ENCODE results near the gene IER5.

DNA sequence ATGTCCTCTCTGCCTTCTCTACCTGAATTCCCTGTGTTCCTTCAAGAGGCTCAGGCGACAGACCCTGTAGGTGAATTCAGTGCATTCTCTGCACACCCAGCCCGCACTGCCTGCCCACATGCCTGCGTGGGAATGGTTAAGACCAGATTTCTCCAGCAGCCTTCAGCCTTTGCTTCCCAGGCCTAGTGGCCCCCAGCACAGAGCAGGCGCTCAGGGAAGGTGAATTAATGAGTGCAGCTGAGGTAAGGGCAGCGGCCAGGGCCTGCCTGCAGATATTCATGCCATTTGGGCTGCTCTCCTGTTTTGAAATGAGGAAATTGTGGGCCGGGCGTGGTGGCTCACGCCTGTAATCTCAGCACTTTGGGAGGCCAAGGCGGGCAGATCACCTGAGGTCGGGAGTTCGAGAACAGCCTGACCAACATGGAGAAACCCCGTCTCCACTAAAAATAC, 45.5 kb downstream of the IER5 start:
- TF ChIP-seq, protein P1, sequence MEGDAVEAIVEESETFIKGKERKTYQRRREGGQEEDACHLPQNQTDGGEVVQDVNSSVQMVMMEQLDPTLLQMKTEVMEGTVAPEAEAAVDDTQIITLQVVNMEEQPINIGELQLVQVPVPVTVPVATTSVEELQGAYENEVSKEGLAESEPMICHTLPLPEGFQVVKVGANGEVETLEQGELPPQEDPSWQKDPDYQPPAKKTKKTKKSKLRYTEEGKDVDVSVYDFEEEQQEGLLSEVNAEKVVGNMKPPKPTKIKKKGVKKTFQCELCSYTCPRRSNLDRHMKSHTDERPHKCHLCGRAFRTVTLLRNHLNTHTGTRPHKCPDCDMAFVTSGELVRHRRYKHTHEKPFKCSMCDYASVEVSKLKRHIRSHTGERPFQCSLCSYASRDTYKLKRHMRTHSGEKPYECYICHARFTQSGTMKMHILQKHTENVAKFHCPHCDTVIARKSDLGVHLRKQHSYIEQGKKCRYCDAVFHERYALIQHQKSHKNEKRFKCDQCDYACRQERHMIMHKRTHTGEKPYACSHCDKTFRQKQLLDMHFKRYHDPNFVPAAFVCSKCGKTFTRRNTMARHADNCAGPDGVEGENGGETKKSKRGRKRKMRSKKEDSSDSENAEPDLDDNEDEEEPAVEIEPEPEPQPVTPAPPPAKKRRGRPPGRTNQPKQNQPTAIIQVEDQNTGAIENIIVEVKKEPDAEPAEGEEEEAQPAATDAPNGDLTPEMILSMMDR (conservative IDR thresholded peaks at IDR 0.05 in 1 of 2, IDR thresholded peaks at IDR 0.05 in 1 of 2; ENCODE audit: low read depth in 1 of 2, low read length in 2 of 2): no peak
- no peak for TF ChIP-seq EZH2 (IDR thresholded peaks at IDR 0.05; ENCODE audit: low read length, missing control alignments)
